ENCODE results near the gene MIEN1. TPM values are rescaled to one million over a fixed set of nuclear protein-coding genes. Genes with fewer than 3 reads are reported as not detected.
"Not testable (repeated sequence)": the region's sequence is repeated elsewhere in the genome, so short reads cannot be mapped to it uniquely, and the experiment has no call there.

Gene MIEN1
- total RNA-seq, 2 donors from 2014 or later, result 27.1 to 30.3 TPM

DNA sequence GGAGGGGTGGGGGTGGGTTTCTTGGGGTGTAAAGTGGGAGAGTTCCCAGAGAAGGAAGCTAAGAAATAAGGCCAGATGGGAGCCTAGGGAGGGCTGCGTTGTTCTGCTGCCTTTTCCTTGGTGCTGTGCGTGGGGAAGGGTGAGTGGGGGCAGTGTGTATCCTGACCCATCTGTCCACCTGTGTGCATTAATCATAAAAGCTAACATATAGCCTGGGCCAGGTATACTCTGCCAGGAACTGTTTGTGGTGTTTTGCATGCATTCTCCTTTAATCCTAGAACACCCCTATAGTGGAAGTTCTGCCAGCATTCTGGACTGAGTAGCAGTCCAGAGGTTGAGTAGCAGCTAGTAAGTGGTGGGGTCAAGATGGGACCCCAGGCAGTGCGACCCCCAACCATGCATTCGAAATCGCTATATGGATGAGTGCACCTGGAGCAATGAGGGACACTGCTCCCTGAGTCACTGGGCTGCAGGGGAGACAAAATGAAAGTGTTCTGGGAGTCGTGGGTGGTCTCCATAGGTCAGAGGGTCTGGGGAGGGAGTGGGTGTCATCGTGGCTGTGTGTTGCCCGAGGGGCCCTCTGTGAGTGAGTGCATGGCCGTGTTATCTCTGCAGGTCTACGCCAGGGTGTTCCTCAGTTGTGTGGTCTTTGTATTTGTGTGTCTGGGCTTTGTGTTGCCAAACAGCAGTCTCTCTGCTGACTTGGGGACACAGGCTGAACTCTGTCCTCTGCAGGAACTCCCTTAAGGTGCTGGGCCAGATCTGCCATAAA lies 29.1 kb downstream of the MIEN1 start:
- no peak for DNase-seq (ENCODE audit: low spot score)
- Histone ChIP-seq H3K4me3 (peak overlapping the region; percentile 87), H3K9me3 (no peaks in the 10 kb centered on the region), H3K36me3 (no peaks in the 10 kb centered on the region), H3K27ac (peak overlapping the region; percentile 88 to 92), H3K4me1 (ENCODE audit: control insufficient read depth in 1 of 2, low read depth in 2 of 2) (peaks cover 11 to 64% of the 10 kb centered on the region in 2 donors), H3K27me3 (replicated peaks; ENCODE audit: insufficient read depth) (no peaks in the 10 kb centered on the region)
- ATAC-seq (ENCODE audit: insufficient number of reproducible peaks, low FRiP score, low read depth), result no peak
- TF ChIP-seq, protein P1, sequence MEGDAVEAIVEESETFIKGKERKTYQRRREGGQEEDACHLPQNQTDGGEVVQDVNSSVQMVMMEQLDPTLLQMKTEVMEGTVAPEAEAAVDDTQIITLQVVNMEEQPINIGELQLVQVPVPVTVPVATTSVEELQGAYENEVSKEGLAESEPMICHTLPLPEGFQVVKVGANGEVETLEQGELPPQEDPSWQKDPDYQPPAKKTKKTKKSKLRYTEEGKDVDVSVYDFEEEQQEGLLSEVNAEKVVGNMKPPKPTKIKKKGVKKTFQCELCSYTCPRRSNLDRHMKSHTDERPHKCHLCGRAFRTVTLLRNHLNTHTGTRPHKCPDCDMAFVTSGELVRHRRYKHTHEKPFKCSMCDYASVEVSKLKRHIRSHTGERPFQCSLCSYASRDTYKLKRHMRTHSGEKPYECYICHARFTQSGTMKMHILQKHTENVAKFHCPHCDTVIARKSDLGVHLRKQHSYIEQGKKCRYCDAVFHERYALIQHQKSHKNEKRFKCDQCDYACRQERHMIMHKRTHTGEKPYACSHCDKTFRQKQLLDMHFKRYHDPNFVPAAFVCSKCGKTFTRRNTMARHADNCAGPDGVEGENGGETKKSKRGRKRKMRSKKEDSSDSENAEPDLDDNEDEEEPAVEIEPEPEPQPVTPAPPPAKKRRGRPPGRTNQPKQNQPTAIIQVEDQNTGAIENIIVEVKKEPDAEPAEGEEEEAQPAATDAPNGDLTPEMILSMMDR (IDR thresholded peaks at IDR 0.05), result no peak

DNA sequence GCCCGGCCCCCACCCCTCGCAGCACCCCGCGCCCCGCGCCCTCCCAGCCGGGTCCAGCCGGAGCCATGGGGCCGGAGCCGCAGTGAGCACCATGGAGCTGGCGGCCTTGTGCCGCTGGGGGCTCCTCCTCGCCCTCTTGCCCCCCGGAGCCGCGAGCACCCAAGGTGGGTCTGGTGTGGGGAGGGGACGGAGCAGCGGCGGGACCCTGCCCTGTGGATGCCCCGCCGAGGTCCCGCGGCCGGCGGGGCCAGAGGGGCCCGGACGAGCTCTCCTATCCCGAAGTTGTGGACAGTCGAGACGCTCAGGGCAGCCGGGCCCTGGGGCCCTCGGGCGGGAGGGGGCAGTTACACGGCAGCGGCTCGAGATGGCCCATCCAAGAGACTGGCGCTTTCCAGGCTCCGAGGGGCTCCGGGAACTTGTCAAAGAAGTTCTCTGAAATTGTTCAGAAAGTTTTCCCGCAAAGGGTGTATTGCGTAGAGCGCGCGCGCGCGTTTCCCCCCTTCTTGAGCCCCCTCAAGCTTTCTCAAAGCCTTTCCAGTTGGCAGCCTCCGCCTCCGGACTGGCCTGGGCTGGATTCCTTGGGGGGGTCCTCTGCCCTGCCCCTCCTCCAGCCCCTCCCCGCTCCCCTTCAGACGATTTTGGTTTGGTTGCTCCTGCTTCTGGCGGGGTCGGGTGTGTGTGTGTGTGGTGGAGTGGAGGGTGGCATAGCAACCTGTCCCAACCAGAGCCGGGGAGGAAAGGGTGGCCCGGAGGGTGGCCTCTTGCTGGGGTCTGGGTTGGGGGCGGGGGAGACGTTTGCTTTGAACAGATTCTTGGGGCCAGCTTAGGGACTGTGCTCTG lies 30.0 kb downstream of the MIEN1 start:
- Histone ChIP-seq H3K27me3 (replicated peaks; ENCODE audit: insufficient read depth) (no peaks in the 10 kb centered on the region), H3K4me1 (ENCODE audit: control insufficient read depth in 1 of 2, low read depth in 2 of 2) (peaks cover 4 to 56% of the 10 kb centered on the region in 2 donors), H3K36me3 (no peaks in the 10 kb centered on the region), H3K27ac (peak overlapping the region; percentile 88 to 92), H3K9me3 (no peaks in the 10 kb centered on the region), H3K4me3 (peak overlapping the region; percentile 87)
- TF ChIP-seq, protein P1 (IDR thresholded peaks at IDR 0.05), result no peak
- DNase-seq (ENCODE audit: low spot score), result no peak
- no peak for ATAC-seq (ENCODE audit: insufficient number of reproducible peaks, low FRiP score, low read depth)

DNA sequence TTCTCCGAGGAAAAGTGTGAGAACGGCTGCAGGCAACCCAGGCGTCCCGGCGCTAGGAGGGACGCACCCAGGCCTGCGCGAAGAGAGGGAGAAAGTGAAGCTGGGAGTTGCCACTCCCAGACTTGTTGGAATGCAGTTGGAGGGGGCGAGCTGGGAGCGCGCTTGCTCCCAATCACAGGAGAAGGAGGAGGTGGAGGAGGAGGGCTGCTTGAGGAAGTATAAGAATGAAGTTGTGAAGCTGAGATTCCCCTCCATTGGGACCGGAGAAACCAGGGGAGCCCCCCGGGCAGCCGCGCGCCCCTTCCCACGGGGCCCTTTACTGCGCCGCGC lies 30.5 kb downstream of the MIEN1 start, which contains the start of gene ERBB2:
ERBB2 (plus strand) TSS at position 247 of the 330 bp plus-strand sequence. CDS start 175 bp downstream, outside the sequence.
- Histone ChIP-seq H3K36me3 (no peaks in the 10 kb centered on the region), H3K4me1 (ENCODE audit: control insufficient read depth in 1 of 2, low read depth in 2 of 2) (peaks cover 0 to 50% of the 10 kb centered on the region in 2 donors), H3K27me3 (replicated peaks; ENCODE audit: insufficient read depth) (no peaks in the 10 kb centered on the region), H3K4me3 (peak within 1 kb of the TSS; percentile 87), H3K9me3 (no peaks in the 10 kb centered on the region), H3K27ac (peak within 1 kb of the TSS; percentile 88 to 92)
- TF ChIP-seq, protein P1 (IDR thresholded peaks at IDR 0.05), result no peak
- no peak for ATAC-seq (ENCODE audit: insufficient number of reproducible peaks, low FRiP score, low read depth)
- no peak for DNase-seq (ENCODE audit: low spot score)

DNA sequence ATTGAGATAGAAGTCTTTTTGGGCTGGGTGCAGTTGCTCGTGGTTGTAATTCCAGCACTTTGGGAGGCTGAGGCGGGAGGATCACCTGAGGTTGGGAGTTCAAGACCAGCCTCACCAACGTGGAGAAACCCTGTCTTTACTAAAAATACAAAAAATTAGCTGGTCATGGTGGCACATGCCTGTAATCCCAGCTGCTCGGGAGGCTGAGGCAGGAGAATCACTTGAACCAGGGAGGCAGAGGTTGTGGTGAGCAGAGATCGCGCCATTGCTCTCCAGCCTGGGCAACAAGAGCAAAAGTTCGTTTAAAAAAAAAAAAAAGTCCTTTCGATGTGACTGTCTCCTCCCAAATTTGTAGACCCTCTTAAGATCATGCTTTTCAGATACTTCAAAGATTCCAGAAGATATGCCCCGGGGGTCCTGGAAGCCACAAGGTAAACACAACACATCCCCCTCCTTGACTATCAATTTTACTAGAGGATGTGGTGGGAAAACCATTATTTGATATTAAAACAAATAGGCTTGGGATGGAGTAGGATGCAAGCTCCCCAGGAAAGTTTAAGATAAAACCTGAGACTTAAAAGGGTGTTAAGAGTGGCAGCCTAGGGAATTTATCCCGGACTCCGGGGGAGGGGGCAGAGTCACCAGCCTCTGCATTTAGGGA lies 31.0 kb downstream of the MIEN1 start:
- not testable (repeated sequence) for ATAC-seq (ENCODE audit: insufficient number of reproducible peaks, low FRiP score, low read depth); H3K27me3 ChIP-seq (replicated peaks; ENCODE audit: insufficient read depth); DNase-seq (ENCODE audit: low spot score); H3K36me3 ChIP-seq; H3K9me3 ChIP-seq
- H3K4me1 ChIP-seq (ENCODE audit: control insufficient read depth in 1 of 2, low read depth in 2 of 2), result peaks cover 0 to 45% of the 10 kb centered on the region in 2 donors
- TF ChIP-seq, protein P1 (IDR thresholded peaks at IDR 0.05), result peak; percentile 2
- H3K4me3 ChIP-seq, result peak overlapping the region; percentile 87
- peak overlapping the region; percentile 88 to 92 for H3K27ac ChIP-seq

DNA sequence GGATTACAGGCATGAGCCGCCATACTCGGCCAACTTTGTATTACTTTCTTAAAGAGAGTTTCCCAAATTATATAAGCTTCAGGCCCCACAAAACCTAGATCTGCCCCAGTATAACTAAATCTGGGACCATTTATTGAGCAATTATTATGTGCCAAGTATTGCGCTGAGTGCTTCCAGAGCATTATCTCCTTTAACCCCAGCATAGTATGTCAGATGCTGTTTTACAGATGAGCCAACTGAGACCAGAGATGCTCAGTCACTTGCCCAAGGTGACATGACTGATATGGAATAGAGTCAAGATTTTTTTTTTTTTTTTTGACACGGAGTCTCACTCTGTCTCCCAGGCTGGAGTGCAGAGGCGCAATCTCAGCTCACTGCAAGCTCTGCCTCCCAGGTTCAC lies 32.4 kb downstream of the MIEN1 start:
- Histone ChIP-seq H3K4me1 (ENCODE audit: control insufficient read depth in 1 of 2, low read depth in 2 of 2) (peaks cover 0 to 32% of the 10 kb centered on the region in 2 donors), H3K27ac (no peak overlapping the region)
- ATAC-seq (ENCODE audit: insufficient number of reproducible peaks, low FRiP score, low read depth), result no peak

More for the DNA sequence above, 32.4 kb downstream of the MIEN1 start:
- H3K27me3 ChIP-seq (replicated peaks; ENCODE audit: insufficient read depth), result no peaks in the 10 kb centered on the region
- no peak for DNase-seq (ENCODE audit: low spot score)
- no peaks in the 10 kb centered on the region for H3K9me3 ChIP-seq
- H3K36me3 ChIP-seq, result no peaks in the 10 kb centered on the region
- TF ChIP-seq, protein P1 (IDR thresholded peaks at IDR 0.05), result no peak
- H3K4me3 ChIP-seq, result no peak overlapping the region
